Omental fat pad (tissue), 4 donors: ENCODE data around the gene NUB1. TPM values are rescaled to one million over a fixed set of nuclear protein-coding genes. Genes with fewer than 3 reads are reported as not detected.

Experiments used
- ATAC-seq: fragments of 150-250 bp; one replicate; pipeline ENCODE4 v1.9.1; 2016; ENCODE audit warnings: mild to moderate bottlenecking, moderate library complexity; ENCODE audit not compliant: low FRiP score
- DNase-seq: peaks from one replicate; pipeline ENCODE4 v3.0.0-alpha.2; 2019; ENCODE audit warnings: low spot score
- CTCF ChIP-seq, 3 donors: fragments of 450-650 bp; IDR thresholded peaks; one replicate each; pipeline ENCODE4 v1.5.1; 2016 to 2017; ENCODE audit warnings: antibody characterized with exemption in 3 of 3, mild to moderate bottlenecking in 3 of 3, moderate library complexity in 2 of 3
- total RNA-seq, 4 donors: library from RNA; depleted of rRNA; stranded (reverse); fragments of >200 nt; gene quantifications; one replicate each; pipeline ENCODE4 v1.1.0, GENCODE V29; 2016

NUB1 gene
- total RNA-seq, 4 donors from 2014 or later: 48.6 to 76.4 (median 56.0) TPM

GRCh38 chr7:151375530-151376217 is 34.1 kb downstream of the NUB1 start:
- no peak for TF ChIP-seq CTCF (IDR thresholded peaks at IDR 0.05)
- ATAC-seq (no peak), DNase-seq (no peak)

- DNase-seq (no peak), ATAC-seq (no peak)
- TF ChIP-seq CTCF (IDR thresholded peaks at IDR 0.05): no peak
These were observed 34.7 kb downstream of the NUB1 start for GRCh38 chr7:151376218-151376902.

GRCh38 chr7:151377406-151377805 is 35.8 kb downstream of the NUB1 start:
- TF ChIP-seq CTCF (IDR thresholded peaks at IDR 0.05): no peak
- DNase-seq (no peak), ATAC-seq (no peak)

- peak; percentile 2 for DNase-seq
- ATAC-seq: no peak
- TF ChIP-seq CTCF (IDR thresholded peaks at IDR 0.05): no peak
These were observed 36.4 kb downstream of the NUB1 start for GRCh38 chr7:151378011-151378410.

GRCh38 chr7:151378496-151379192 is 37.0 kb downstream of the NUB1 start:
- TF ChIP-seq CTCF (IDR thresholded peaks at IDR 0.05): no peak
- DNase-seq: peak; percentile 16
- no peak for ATAC-seq

- DNase-seq: no peak
- ATAC-seq: no peak
- TF ChIP-seq CTCF (IDR thresholded peaks at IDR 0.05): no peak
These were observed 37.5 kb downstream of the NUB1 start for GRCh38 chr7:151379193-151379520.
